NCI-H345 treated with DMSO at 0.1 percent for 48 hours (cell line): ENCODE data around the gene MCCD1.
A peak's percentile ranks its signal among the peaks of the same experiment; 100 is the strongest.

Experiments
- DNase-seq: peaks from one replicate; lab custom pipeline; 2025; ENCODE audit not compliant: unreplicated experiment; lab: John Stamatoyannopoulos, UW

Gene MCCD1

GRCh38 chr6:31510007-31510406 lies 18.8 kb upstream of the MCCD1 start:
- DNase-seq, result no peak

GRCh38 chr6:31513456-31514165 lies 15.2 kb upstream of the MCCD1 start:
- DNase-seq, result no peak

GRCh38 chr6:31521835-31522234 lies 6.9 kb upstream of the MCCD1 start:
- DNase-seq, result no peak

GRCh38 chr6:31525553-31525931 lies 3.2 kb upstream of the MCCD1 start:
- DNase-seq, result no peak

GRCh38 chr6:31525932-31526591 lies 2.7 kb upstream of the MCCD1 start:
- no peak for DNase-seq

GRCh38 chr6:31528307-31528777 lies 420 bp upstream of the MCCD1 start:
- DNase-seq, result no peak

- no peak for DNase-seq
Observed at GRCh38 chr6:31529329-31530150, 778 bp downstream of the MCCD1 start.

GRCh38 chr6:31530659-31531058 lies 1.9 kb downstream of the MCCD1 start:
- no peak for DNase-seq

- no peak for DNase-seq
Observed at GRCh38 chr6:31531162-31531561, 2.4 kb downstream of the MCCD1 start.

- DNase-seq, result no peak
Observed at GRCh38 chr6:31531771-31532643, 3.2 kb downstream of the MCCD1 start.

GRCh38 chr6:31532644-31533454 lies 4.1 kb downstream of the MCCD1 start:
- DNase-seq, result no peak

- no peak for DNase-seq
Observed at GRCh38 chr6:31533455-31533841, 4.7 kb downstream of the MCCD1 start.

- DNase-seq, result no peak
Observed at GRCh38 chr6:31534011-31534410, 5.2 kb downstream of the MCCD1 start.

GRCh38 chr6:31534521-31535040 lies 5.8 kb downstream of the MCCD1 start:
- no peak for DNase-seq

- DNase-seq, result no peak
Observed at GRCh38 chr6:31535538-31536324, 7.0 kb downstream of the MCCD1 start.

GRCh38 chr6:31538805-31539400 lies 10.1 kb downstream of the MCCD1 start:
- no peak for DNase-seq

- no peak for DNase-seq
Observed at GRCh38 chr6:31540640-31541039, 11.9 kb downstream of the MCCD1 start.

GRCh38 chr6:31541059-31541657 lies 12.4 kb downstream of the MCCD1 start:
- peak; percentile 2 for DNase-seq
